Fibroblast of lung (primary cell): ENCODE results near the gene SPTBN1. TPM values are rescaled to one million over a fixed set of nuclear protein-coding genes. Genes with fewer than 3 reads are reported as not detected.

Source experiments
- DNase-seq, 2 donors: peaks; one replicate each; pipeline versions ENCODE4 v3.0.0 to v3.0.0-alpha.2; 2010; ENCODE audit warnings: low read depth in 2 of 2
- H2AFZ ChIP-seq: 2 replicates; pipeline ENCODE4 v1.5.1; 2012; ENCODE audit warnings: low read length, control low read depth, inconsistent platforms
- H3K27ac ChIP-seq: 2 replicates; pipeline ENCODE4 v1.5.1; 2011; ENCODE audit warnings: low read length, control low read depth; ENCODE audit not compliant: insufficient read depth
- H3K27me3 ChIP-seq: 2 replicates; pipeline ENCODE4 v1.5.1; 2011; ENCODE audit warnings: mild to moderate bottlenecking, low read length; ENCODE audit not compliant: control insufficient read depth, insufficient read depth
- H3K36me3 ChIP-seq: 2 replicates; pipeline ENCODE4 v1.5.1; 2011; ENCODE audit warnings: low read length; ENCODE audit not compliant: control insufficient read depth, insufficient read depth
- H3K4me1 ChIP-seq: 2 replicates; pipeline ENCODE4 v1.5.1; 2011; ENCODE audit warnings: low read length; ENCODE audit not compliant: control insufficient read depth, insufficient read depth; ENCODE audit errors: extremely low read depth
- H3K4me2 ChIP-seq: 2 replicates; pipeline ENCODE4 v1.5.1; 2011; ENCODE audit warnings: low read length, control low read depth; ENCODE audit not compliant: insufficient read depth; ENCODE audit errors: extremely low read depth
- H3K4me3 ChIP-seq, 4 experiments: fragments of 200-600 bp in 1 of 4; sonication (generic) in 1 of 4; replicated peaks in 1 of 4; 2 replicates each; pipeline ENCODE4 v1.5.1; 2011 to 2016; ENCODE audit warnings: low read length in 4 of 4, low read depth in 3 of 4, mild to moderate bottlenecking in 3 of 4, control low read depth in 2 of 4, inconsistent platforms in 1 of 4, mixed read lengths in 1 of 4; ENCODE audit not compliant: insufficient read depth in 1 of 4; ENCODE audit errors: control extremely low read depth in 1 of 4
- H3K79me2 ChIP-seq: 2 replicates; pipeline ENCODE4 v1.5.1; 2012; ENCODE audit warnings: mild to moderate bottlenecking, low read length, inconsistent platforms; ENCODE audit not compliant: control insufficient read depth, insufficient read depth
- H3K9ac ChIP-seq: 2 replicates; pipeline ENCODE4 v1.5.1; 2011; ENCODE audit warnings: mild to moderate bottlenecking, low read length, control low read depth; ENCODE audit not compliant: insufficient read depth
- H3K9me3 ChIP-seq: 2 replicates; pipeline ENCODE4 v1.5.1; 2012; ENCODE audit warnings: low read depth, low read length; ENCODE audit not compliant: control insufficient read depth, insufficient read depth
- H4K20me1 ChIP-seq: 2 replicates; pipeline ENCODE4 v1.5.1; 2011; ENCODE audit warnings: low read length; ENCODE audit not compliant: control insufficient read depth, insufficient read depth; ENCODE audit errors: extremely low read depth
- CTCF ChIP-seq, 2 donors: IDR thresholded peaks in 1 of 2; conservative IDR thresholded peaks in 1 of 2; 1 replicate in 1 of 2; 2 replicates in 1 of 2; pipeline ENCODE4 v1.5.1; 2011 to 2012; ENCODE audit warnings: low read length in 2 of 2, control low read depth in 1 of 2, inconsistent platforms in 1 of 2, low read depth in 1 of 2, mild to moderate bottlenecking in 1 of 2
- EZH2 ChIP-seq: IDR thresholded peaks from 2 replicates; pipeline ENCODE4 v1.5.1; 2012; ENCODE audit warnings: low read length, control low read depth, mild to moderate bottlenecking; ENCODE audit errors: missing control alignments
- polyA plus RNA-seq, 2 donors: library from polyadenylated mRNA; depleted of rRNA in 1 of 2; stranded (reverse) in 1 of 2; unstranded in 1 of 2; fragments of >200 nt; gene quantifications; 2 replicates each; pipeline ENCODE4 v1.2.1, GENCODE V29; 2011 to 2012; ENCODE audit warnings: missing spikeins in 1 of 2
- total RNA-seq: library from RNA; depleted of rRNA; stranded (reverse); fragments of >200 nt; gene quantifications from 2 replicates; pipeline ENCODE4 v1.2.1, GENCODE V29; 2014

SPTBN1 gene
- total and polyA plus RNA-seq, 2 donors (not counting 1 experiment from before 2014, with no cell fraction given), result 123 to 325 TPM

DNA sequence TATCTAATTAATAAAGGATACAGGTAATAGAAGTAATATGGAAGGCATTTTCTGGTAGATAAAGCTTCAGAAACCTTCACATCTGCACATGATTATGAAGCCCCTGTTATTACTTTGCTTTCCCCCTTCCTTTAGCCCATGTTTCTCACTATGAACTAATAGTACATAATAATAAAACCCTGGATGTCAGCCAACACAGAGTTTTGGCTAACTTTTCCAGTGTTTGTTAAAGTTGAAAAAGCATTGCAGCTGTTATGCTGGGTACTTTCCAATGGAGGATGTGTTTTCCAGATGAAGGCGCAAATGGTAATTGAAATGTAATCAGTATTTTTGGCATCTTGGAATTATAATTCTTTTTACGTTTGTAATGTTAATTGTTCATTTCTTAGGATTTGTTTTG lies 43.5 kb downstream of the SPTBN1 start:
- Histone ChIP-seq H3K9ac (no peak overlapping the region), H3K4me1 (peaks cover 23% of the 10 kb centered on the region), H4K20me1 (peaks cover 5% of the 10 kb centered on the region), H3K27me3 (no peaks in the 10 kb centered on the region), H3K79me2 (peaks cover 85% of the 10 kb centered on the region), H3K27ac (no peak overlapping the region), H3K36me3 (no peaks in the 10 kb centered on the region), H3K4me2 (no peak overlapping the region), H2AFZ (no peak overlapping the region), H3K4me3 (no peak overlapping the region), H3K9me3 (no peaks in the 10 kb centered on the region)
- TF ChIP-seq EZH2 (no peak), CTCF (conservative IDR thresholded peaks at IDR 0.05 in 1 of 2, IDR thresholded peaks at IDR 0.05 in 1 of 2; ENCODE audit: low read depth in 1 of 2, low read length in 2 of 2) (no peak)
- DNase-seq, result peak in 1 of 2 donors; percentile 84

DNA sequence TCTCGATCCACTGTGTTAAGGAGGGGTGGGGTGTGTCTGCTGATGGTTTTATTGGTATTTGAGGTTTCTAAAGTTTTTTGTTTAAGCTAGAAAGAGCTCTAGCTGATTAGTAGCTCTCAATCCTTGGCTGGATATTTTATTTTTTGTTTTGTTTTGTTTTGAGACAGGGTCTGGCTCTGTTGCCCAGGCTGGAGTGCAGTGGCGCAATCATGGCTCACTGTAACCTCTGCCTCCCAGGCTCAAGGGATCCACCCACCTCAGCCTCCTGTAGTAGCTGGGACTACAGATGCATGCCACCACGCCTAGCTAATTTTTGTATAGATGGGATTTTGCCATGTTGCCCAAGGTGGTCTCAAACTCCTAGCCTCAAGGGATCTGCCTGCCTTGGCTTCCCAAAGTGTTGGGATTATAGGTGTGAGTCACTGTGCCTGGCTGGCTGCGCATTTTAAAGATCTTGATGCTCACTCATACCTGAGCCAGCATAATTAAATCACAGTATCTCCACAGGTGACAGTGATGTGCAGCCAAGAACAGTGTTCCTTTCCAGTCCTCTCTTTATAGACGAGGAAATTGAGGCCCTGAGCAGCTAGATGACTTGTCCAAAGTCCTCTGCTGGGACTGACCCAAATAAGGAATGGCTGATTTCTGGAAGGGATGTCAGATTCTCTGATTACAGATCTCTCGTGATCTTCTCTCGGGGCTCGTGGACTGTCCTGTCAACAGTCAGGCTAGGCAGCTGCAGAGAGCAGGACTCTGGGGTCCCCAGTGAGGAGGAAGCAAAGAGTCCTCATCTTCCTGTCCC lies 44.5 kb downstream of the SPTBN1 start:
- Histone ChIP-seq H3K36me3 (no peaks in the 10 kb centered on the region), H3K9me3 (no peaks in the 10 kb centered on the region), H2AFZ (no peak overlapping the region), H4K20me1 (peaks cover 9% of the 10 kb centered on the region), H3K4me2 (peak overlapping the region; percentile 51), H3K27ac (no peak overlapping the region), H3K9ac (no peak overlapping the region), H3K4me3 (no peak overlapping the region), H3K27me3 (no peaks in the 10 kb centered on the region), H3K79me2 (peaks cover 86% of the 10 kb centered on the region), H3K4me1 (peaks cover 27% of the 10 kb centered on the region)
- TF ChIP-seq EZH2, result no peak
- no peak for TF ChIP-seq CTCF (conservative IDR thresholded peaks at IDR 0.05 in 1 of 2, IDR thresholded peaks at IDR 0.05 in 1 of 2; ENCODE audit: low read depth in 1 of 2, low read length in 2 of 2)
- no peak for DNase-seq

- H4K20me1 ChIP-seq, result peaks cover 7% of the 10 kb centered on the region
Observed at GRCh38 chr2:54502731-54503130, 46.6 kb downstream of the SPTBN1 start.

More at GRCh38 chr2:54502731-54503130, 46.6 kb downstream of the SPTBN1 start:
- H3K4me3 ChIP-seq, result no peak overlapping the region
- H3K4me1 ChIP-seq, result peaks cover 27% of the 10 kb centered on the region
- peaks cover 87% of the 10 kb centered on the region for H3K79me2 ChIP-seq
- H3K36me3 ChIP-seq, result no peaks in the 10 kb centered on the region
- H3K27ac ChIP-seq, result no peak overlapping the region
- no peak overlapping the region for H3K4me2 ChIP-seq
- TF ChIP-seq CTCF (conservative IDR thresholded peaks at IDR 0.05 in 1 of 2, IDR thresholded peaks at IDR 0.05 in 1 of 2; ENCODE audit: low read depth in 1 of 2, low read length in 2 of 2) (no peak), EZH2 (no peak)
- DNase-seq, result no peak
- no peaks in the 10 kb centered on the region for H3K9me3 ChIP-seq
- no peaks in the 10 kb centered on the region for H3K27me3 ChIP-seq
- no peak overlapping the region for H3K9ac ChIP-seq
- no peak overlapping the region for H2AFZ ChIP-seq
